Astrocyte of the cerebellum (primary cell): Measurements from ENCODE around the gene PRAC1.

Source experiments
- DNase-seq: peaks from one replicate; pipeline ENCODE4 v3.0.0-alpha.2; 2011; ENCODE audit warnings: low read depth
- H3K4me3 ChIP-seq: 2 replicates; pipeline ENCODE4 v1.5.1; 2011; ENCODE audit warnings: mild to moderate bottlenecking, low read depth, low read length, moderate library complexity
- in situ Hi-C: cut with HindIII; loops from 2 replicates; pipeline ENCODE4 v1.10.0; 2017; ENCODE audit warnings: low sequenced_read_pairs
- TF ChIP-seq, protein P1 (sequence below): IDR thresholded peaks from 2 replicates; pipeline ENCODE4 v1.5.1; 2012; ENCODE audit warnings: low read length, low read depth, moderate library complexity, mild to moderate bottlenecking; ENCODE audit errors: missing control alignments

The PRAC1 gene

DNA sequence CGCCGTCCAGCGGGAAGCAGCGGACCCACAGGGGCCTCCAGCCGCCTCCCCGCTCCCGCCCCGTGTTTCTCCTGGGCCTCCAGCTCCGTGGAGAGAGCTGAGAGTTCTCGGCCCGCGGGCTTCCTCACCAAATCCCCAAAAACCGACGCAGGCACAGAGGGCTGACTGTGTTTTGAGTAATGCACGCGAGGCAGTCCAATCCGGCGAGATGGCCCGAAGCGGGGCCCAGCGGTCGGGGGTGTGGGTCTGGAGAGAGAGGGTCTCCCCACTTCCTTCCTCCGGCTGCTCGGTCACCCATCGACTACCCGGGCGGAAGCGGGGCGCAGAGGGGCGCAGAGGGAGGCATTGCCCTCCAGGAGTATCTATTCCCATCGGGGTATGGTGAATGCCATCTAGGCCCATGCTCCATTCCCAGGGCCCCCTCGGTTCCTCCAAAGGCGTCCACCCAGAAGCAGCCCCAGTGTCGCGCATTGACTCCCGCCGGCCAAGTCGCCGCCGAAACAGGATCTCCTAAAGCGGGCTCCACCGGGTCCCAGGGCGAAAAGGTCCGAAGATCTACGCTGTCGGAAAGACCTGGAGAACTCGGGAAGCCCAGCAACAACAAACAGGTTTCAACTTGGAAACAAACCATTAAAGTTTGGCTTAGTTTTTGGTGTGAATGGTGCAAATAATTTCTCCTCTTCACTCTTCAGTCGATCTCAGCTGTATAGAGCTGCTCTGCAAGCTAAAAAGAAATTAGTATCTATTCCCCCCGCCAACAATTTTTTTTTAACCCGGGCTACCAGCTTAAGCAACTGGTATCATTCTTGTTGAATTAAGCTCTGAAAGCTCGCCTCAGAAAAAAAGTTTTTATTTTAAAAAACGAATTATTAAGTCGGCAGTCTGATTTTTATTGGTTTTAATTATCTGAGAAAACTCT is 25.4 kb upstream of the PRAC1 start:
- TF ChIP-seq, protein P1, sequence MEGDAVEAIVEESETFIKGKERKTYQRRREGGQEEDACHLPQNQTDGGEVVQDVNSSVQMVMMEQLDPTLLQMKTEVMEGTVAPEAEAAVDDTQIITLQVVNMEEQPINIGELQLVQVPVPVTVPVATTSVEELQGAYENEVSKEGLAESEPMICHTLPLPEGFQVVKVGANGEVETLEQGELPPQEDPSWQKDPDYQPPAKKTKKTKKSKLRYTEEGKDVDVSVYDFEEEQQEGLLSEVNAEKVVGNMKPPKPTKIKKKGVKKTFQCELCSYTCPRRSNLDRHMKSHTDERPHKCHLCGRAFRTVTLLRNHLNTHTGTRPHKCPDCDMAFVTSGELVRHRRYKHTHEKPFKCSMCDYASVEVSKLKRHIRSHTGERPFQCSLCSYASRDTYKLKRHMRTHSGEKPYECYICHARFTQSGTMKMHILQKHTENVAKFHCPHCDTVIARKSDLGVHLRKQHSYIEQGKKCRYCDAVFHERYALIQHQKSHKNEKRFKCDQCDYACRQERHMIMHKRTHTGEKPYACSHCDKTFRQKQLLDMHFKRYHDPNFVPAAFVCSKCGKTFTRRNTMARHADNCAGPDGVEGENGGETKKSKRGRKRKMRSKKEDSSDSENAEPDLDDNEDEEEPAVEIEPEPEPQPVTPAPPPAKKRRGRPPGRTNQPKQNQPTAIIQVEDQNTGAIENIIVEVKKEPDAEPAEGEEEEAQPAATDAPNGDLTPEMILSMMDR, result no peak
- no peak overlapping the region for H3K4me3 ChIP-seq
- DNase-seq, result no peak
- in situ Hi-C loops, result no loop called here

GRCh38 chr17:48746916-48747444 is 24.7 kb upstream of the PRAC1 start:
- TF ChIP-seq, protein P1, result no peak
- no peak for DNase-seq
- in situ Hi-C loops, result no loop called here
- H3K4me3 ChIP-seq, result no peak overlapping the region

GRCh38 chr17:48745381-48746275 is 23.3 kb upstream of the PRAC1 start:
- H3K4me3 ChIP-seq, result no peak overlapping the region
- in situ Hi-C loops, result no loop called here
- TF ChIP-seq, protein P1, result no peak
- no peak for DNase-seq

DNA sequence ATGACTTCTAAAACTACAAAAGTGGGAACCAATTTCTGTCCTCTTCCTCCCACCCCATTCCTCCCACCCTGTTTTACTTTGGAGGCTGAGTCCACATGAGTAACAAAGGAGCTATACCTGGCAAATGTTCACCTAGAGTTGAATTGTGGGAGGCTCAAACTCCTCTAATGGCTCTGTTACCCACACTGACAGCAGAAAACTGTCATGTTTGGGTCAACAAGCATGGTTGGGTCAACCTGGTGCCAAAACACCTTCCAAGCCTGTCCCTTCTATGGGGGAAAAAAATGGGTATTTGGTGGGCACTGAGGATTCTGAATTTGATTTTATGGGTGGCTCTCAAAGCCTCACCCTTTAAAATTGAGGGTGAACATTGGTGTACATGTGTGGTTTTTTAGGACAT is 18.2 kb upstream of the PRAC1 start:
- no peak overlapping the region for H3K4me3 ChIP-seq
- TF ChIP-seq, protein P1, result no peak
- in situ Hi-C loops, result no loop called here
- no peak for DNase-seq

GRCh38 chr17:48738803-48739526 is 16.6 kb upstream of the PRAC1 start:
- in situ Hi-C loops, result loop anchor here (10.0 kb wide), 1 partner anchor 126 kb away; no protein-coding TSS in a partner anchor
- DNase-seq, result no peak
- TF ChIP-seq, protein P1, result no peak
- no peak overlapping the region for H3K4me3 ChIP-seq
